GM13977 (cell line): ENCODE measurements around the gene POGZ.

Experiments used
- DNase-seq: peaks from one replicate; pipeline ENCODE4 v3.0.0; 2012; ENCODE audit warnings: low spot score
- CTCF ChIP-seq: IDR thresholded peaks from 2 replicates; pipeline ENCODE4 v1.5.1; 2012; ENCODE audit warnings: mild to moderate bottlenecking, control low read depth; ENCODE audit not compliant: insufficient read depth; ENCODE audit errors: extremely low read depth, missing control alignments
- in situ Hi-C: fragments of 300-500 bp; cut with MboI; formaldehyde crosslinking; loops from one replicate; pipeline ENCODE4 v1.12.0; 2022; ENCODE audit warnings: low sequenced_read_pairs, low pct_unique_long_range_greater_than_20kb, mixed read lengths, inconsistent platforms; ENCODE audit not compliant: unreplicated experiment

The POGZ gene

GRCh38 chr1:151478923-151479322 lies 19.6 kb upstream of the POGZ start:
- no peak for TF ChIP-seq CTCF
- in situ Hi-C loops, result no loop called here
- no peak for DNase-seq

DNA sequence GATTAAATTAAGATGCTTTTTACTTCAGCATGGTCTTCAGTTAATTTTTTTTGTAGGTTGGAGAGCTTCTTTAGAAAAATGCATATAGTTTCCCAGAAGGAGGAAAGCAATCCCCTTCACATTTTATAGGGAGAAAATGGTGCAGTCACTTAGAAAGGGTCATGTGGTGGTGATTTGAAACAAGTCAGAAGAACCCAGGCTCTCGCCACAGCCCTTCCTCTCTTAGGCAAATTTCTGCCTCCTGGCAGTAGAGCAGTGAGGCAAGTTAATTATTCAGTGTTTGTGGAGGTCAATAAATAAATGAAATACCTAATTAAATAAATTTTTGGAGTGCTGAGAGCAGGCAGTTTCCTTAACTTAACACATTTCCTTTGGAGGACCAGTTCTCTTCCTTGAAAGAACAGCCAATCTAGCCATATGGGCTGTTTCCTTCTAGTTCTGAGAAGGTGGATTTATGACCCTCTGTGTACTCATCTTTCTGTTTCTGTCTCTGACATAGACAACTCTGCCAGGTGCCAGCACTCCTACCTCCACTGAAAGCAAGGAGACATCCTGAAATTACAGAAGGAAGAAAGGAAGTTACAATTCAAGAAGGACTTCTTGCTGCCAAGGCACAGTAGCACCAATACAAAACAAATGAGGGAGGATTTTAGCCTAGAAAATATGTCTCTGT lies 19.0 kb upstream of the POGZ start:
- DNase-seq, result peak; percentile 44
- no peak for TF ChIP-seq CTCF
- in situ Hi-C loops, result no loop called here

GRCh38 chr1:151477066-151477465 lies 17.8 kb upstream of the POGZ start:
- DNase-seq, result no peak
- TF ChIP-seq CTCF, result no peak
- in situ Hi-C loops, result no loop called here

DNA sequence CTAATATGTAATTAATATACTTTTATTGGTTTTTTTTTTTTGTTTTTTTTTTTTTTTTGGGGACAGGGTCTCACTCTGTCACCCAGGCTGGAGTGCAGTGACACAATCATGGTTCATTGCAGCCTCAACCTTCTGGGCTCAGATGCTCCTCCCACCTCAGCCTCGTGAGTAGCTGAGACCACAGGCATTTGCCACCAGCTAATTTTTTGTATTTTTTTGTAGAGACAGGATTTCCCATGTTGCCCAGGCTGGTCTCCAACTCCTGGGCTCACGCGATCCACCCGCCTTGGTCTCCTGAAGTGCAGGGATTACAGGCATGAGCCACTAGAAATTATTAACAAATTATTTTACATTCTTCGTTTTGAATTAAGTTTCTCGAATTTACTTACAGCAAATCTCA lies 16.8 kb upstream of the POGZ start:
- in situ Hi-C loops, result no loop called here
- no peak for DNase-seq
- TF ChIP-seq CTCF, result no peak

GRCh38 chr1:151475175-151475574 lies 15.9 kb upstream of the POGZ start:
- peak; percentile 93 for DNase-seq
- in situ Hi-C loops, result no loop called here
- TF ChIP-seq CTCF, result no peak

- DNase-seq, result no peak
- no peak for TF ChIP-seq CTCF
- in situ Hi-C loops, result no loop called here
These were observed 15.5 kb upstream of the POGZ start for GRCh38 chr1:151474745-151475144.
